Activated B cell treated with CpG ODN at 0.5 μM for 24 hours (primary cell): ENCODE measurements around the gene PBX1. TPM values are rescaled to one million over a fixed set of nuclear protein-coding genes. Genes with fewer than 3 reads are reported as not detected.

ENCODE experiments used
- ATAC-seq: fragments of 200-7000 bp; cut with Tn5 transposase; one replicate; pipeline ENCODE4 v1.10.0; 2021; ENCODE audit warnings: low read depth, mild to moderate bottlenecking, moderate library complexity
- CTCF ChIA-PET: fragments of 350-600 bp; sonication (Branson Sonifier 250); formaldehyde crosslinking; loops from one replicate; lab custom pipeline; 2021; ENCODE audit warnings: antibody characterized with exemption; lab: Charles Lee
- POLR2A ChIA-PET: fragments of 350-600 bp; sonication (Branson Sonifier 250); formaldehyde crosslinking; loops from one replicate; lab custom pipeline; 2021; ENCODE audit warnings: antibody characterized with exemption; lab: Charles Lee
- DNase-seq: peaks from one replicate; pipeline ENCODE4 v3.0.0; 2022
- H3K27ac Mint-ChIP-seq: one replicate; pipeline ENCODE4 v1.8.0; 2020; ENCODE audit warnings: mixed read lengths
- H3K27me3 Mint-ChIP-seq: one replicate; pipeline ENCODE4 v1.8.0; 2021; ENCODE audit warnings: mixed read lengths
- H3K36me3 Mint-ChIP-seq: one replicate; pipeline ENCODE4 v1.8.0; 2021; ENCODE audit warnings: low read depth, mixed read lengths
- H3K4me1 Mint-ChIP-seq: one replicate; pipeline ENCODE4 v1.8.0; 2021; ENCODE audit warnings: mixed read lengths
- H3K4me3 Mint-ChIP-seq: one replicate; pipeline ENCODE4 v1.8.0; 2020; ENCODE audit warnings: mild to moderate bottlenecking, mixed read lengths
- H3K9me3 Mint-ChIP-seq: one replicate; pipeline ENCODE4 v1.8.0; 2020; ENCODE audit warnings: mixed read lengths
- intact Hi-C: fragments of 100-400 bp; cut with micrococcal nuclease; formaldehyde crosslinking; loops from one replicate; pipeline ENCODE4 v1.15.1; 2024
- total RNA-seq: library from RNA; stranded (reverse); gene quantifications from 2 replicates; pipeline ENCODE4 v1.2.3, GENCODE V29; 2022
- TF ChIP-seq, protein P1 (sequence below): fragments of 200-600 bp; IDR thresholded peaks from one replicate; pipeline ENCODE4 v1.8.0; 2022; ENCODE audit warnings: antibody characterized with exemption, mild to moderate bottlenecking

Gene PBX1
- total RNA-seq, 1 donor from 2014 or later: not detected

DNA sequence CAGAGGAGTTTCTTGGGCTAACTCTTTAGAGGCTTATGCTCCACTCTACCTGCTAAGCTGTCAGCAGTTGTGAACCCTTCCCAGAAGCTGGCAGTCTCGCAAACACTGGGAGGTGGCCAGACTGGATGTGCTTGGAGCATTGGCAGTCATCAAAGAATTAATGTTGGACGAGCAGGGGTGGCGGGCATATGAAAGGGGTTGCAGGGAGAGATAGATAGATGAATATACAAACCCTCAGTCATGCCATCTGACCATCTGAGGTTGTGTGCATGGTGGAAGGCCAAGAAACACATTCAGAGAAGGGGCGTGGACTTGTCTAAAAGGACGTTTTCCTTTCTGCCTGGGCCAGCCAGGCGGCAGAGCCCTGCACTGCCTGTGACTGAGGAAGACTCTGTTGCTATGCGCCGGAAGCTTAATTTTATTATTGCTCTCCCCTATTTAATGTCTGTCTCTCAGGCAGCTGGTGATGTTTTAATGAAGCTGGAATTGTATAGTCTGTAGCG is 164.4 kb downstream of the PBX1 start:
- Mint-ChIP-seq H3K27me3 (no peaks in the 10 kb centered on the region), H3K27ac (no peak overlapping the region), H3K36me3 (no peaks in the 10 kb centered on the region), H3K4me3 (no peak overlapping the region), H3K9me3 (no peaks in the 10 kb centered on the region), H3K4me1 (peaks cover 2% of the 10 kb centered on the region)
- TF ChIP-seq, protein P1, sequence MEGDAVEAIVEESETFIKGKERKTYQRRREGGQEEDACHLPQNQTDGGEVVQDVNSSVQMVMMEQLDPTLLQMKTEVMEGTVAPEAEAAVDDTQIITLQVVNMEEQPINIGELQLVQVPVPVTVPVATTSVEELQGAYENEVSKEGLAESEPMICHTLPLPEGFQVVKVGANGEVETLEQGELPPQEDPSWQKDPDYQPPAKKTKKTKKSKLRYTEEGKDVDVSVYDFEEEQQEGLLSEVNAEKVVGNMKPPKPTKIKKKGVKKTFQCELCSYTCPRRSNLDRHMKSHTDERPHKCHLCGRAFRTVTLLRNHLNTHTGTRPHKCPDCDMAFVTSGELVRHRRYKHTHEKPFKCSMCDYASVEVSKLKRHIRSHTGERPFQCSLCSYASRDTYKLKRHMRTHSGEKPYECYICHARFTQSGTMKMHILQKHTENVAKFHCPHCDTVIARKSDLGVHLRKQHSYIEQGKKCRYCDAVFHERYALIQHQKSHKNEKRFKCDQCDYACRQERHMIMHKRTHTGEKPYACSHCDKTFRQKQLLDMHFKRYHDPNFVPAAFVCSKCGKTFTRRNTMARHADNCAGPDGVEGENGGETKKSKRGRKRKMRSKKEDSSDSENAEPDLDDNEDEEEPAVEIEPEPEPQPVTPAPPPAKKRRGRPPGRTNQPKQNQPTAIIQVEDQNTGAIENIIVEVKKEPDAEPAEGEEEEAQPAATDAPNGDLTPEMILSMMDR: no peak
- no peak for ATAC-seq
- ChIA-PET POLR2A (no interaction called here), CTCF (no interaction called here)
- no peak for DNase-seq
- intact Hi-C loops: no loop called here

- intact Hi-C loops: no loop called here
- no peaks in the 10 kb centered on the region for H3K27me3 Mint-ChIP-seq
- POLR2A ChIA-PET: no interaction called here
- no peak overlapping the region for H3K27ac Mint-ChIP-seq
- CTCF ChIA-PET: no interaction called here
- H3K9me3 Mint-ChIP-seq: no peaks in the 10 kb centered on the region
- peaks cover 2% of the 10 kb centered on the region for H3K4me1 Mint-ChIP-seq
- DNase-seq: no peak
- TF ChIP-seq, protein P1: no peak
- H3K36me3 Mint-ChIP-seq: no peaks in the 10 kb centered on the region
- no peak for ATAC-seq
- H3K4me3 Mint-ChIP-seq: no peak overlapping the region
Observed at GRCh38 chr1:164725401-164725800, 166.4 kb downstream of the PBX1 start.

- no peaks in the 10 kb centered on the region for H3K4me1 Mint-ChIP-seq
- no peak overlapping the region for H3K27ac Mint-ChIP-seq
- ChIA-PET CTCF (no interaction called here), POLR2A (no interaction called here)
- ATAC-seq (no peak), DNase-seq (no peak)
- TF ChIP-seq, protein P1: no peak
- no peaks in the 10 kb centered on the region for H3K27me3 Mint-ChIP-seq
- H3K36me3 Mint-ChIP-seq: no peaks in the 10 kb centered on the region
- no peaks in the 10 kb centered on the region for H3K9me3 Mint-ChIP-seq
- no peak overlapping the region for H3K4me3 Mint-ChIP-seq
- intact Hi-C loops: no loop called here
Observed at GRCh38 chr1:164726235-164726634, 167.3 kb downstream of the PBX1 start.

DNA sequence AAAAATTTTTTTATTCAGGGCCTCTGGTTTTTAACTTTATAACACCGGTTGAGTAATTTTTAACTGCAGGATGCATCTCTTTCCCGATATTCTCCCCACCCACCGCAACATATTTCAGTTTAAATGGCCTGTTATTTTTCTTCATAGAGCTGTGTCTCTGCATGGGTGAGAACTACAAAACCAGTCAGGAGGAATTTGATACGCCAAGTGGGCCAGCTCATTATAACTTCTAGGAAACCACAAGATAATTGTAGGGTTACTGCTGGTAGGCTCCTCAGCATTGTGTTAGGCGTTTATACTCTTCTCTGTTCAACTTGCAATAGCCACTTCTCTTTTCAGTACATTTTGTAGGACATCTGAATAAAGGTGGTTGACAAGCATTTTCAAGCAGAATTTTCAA is 169.7 kb downstream of the PBX1 start:
- no peak for DNase-seq
- Mint-ChIP-seq H3K4me3 (no peak overlapping the region), H3K9me3 (no peaks in the 10 kb centered on the region), H3K27ac (no peak overlapping the region), H3K36me3 (no peaks in the 10 kb centered on the region), H3K4me1 (no peaks in the 10 kb centered on the region), H3K27me3 (no peaks in the 10 kb centered on the region)
- POLR2A ChIA-PET: no interaction called here
- CTCF ChIA-PET: no interaction called here
- TF ChIP-seq, protein P1: no peak
- intact Hi-C loops: no loop called here
- no peak for ATAC-seq

DNA sequence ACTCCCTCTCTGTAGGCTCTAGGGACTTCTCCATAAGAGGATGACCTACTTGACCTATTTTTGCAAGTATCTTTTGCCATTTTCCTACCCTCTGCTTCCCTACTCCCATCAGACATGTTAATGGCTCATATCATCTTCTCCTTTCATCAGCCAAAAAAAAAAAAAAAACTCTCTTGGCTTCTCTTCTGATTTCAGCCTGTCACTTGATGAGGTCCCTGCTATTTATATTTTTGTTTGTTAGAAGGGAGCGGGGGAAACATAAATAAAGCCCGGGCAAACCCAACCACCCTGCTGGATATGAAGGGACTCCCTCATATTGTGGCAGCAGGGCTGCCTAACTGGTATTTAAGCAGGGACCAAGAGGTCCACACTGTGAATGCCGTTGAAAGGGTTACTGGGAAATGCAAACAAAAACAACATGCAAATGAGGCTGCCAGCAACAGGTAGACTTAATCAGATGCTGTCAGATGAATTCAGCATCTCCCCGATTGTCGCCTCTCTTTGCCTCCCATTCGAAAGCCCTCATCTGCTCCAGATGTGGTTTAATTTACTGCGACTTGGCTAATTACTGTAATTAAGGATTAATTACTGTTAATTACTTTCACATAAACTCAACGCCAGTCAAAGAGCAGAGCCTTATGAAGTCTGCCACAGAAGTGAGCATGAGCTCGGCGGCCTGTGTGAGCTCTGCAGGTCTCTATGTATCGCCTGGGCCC is 172.3 kb downstream of the PBX1 start:
- intact Hi-C loops: no loop called here
- no peak overlapping the region for H3K4me3 Mint-ChIP-seq
- ChIA-PET POLR2A (no interaction called here), CTCF (no interaction called here)
- H3K9me3 Mint-ChIP-seq: no peaks in the 10 kb centered on the region
- no peak overlapping the region for H3K27ac Mint-ChIP-seq
- DNase-seq: no peak
- no peaks in the 10 kb centered on the region for H3K36me3 Mint-ChIP-seq
- TF ChIP-seq, protein P1: no peak
- ATAC-seq: no peak
- no peaks in the 10 kb centered on the region for H3K4me1 Mint-ChIP-seq
- no peaks in the 10 kb centered on the region for H3K27me3 Mint-ChIP-seq
